ENCODE measurements around the gene FAM98B.

The FAM98B gene

GRCh38 chr15:38460543-38460942 is 6.6 kb downstream of the FAM98B start:
- in situ Hi-C loops (cut with MboI; ENCODE audit: low sequenced_read_pairs), result no loop called here

GRCh38 chr15:38461066-38461833 is 7.3 kb downstream of the FAM98B start:
- in situ Hi-C loops (cut with MboI; ENCODE audit: low sequenced_read_pairs), result no loop called here

- in situ Hi-C loops (cut with MboI; ENCODE audit: low sequenced_read_pairs), result no loop called here
Measured at GRCh38 chr15:38463893-38464292, 10.0 kb downstream of the FAM98B start.

DNA sequence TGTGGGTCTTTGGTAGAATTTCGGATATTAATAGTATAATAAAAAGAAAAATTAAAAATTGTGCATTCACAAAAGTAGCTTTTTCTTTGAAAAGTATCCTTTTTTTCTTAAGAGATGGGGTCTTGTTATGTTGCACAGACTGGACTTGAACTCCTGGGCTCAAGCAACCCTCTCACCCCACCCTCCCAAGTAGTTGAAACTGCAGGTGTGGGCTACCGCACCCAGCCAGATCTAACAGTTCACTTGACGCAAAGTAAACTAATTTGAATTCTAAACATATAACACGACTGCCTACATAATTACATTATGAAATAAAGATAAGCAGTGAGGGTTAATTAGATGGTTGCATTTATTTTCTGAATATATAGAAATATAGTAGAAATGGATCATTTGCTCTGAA is 10.7 kb downstream of the FAM98B start:
- in situ Hi-C loops (cut with MboI; ENCODE audit: low sequenced_read_pairs), result no loop called here

DNA sequence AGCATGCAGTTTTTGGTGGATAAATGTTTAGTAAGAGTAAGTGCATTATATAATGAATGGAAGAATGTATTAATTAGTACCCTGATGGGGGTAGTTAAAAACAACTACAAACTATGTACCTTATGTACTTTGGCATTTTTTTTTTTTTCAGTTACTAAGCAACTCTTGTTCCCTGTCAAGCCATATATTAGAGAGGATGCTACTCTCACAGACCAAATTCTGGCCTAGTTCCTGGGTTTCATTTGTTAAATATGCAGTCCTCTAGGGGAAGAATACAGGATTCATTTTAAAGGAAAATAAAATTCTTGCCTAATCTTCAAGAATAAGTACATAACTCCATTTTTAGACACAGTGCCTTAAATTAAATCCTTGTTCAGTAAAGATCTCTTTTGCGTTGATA is 16.9 kb downstream of the FAM98B start:
- in situ Hi-C loops (cut with MboI; ENCODE audit: low sequenced_read_pairs), result no loop called here

DNA sequence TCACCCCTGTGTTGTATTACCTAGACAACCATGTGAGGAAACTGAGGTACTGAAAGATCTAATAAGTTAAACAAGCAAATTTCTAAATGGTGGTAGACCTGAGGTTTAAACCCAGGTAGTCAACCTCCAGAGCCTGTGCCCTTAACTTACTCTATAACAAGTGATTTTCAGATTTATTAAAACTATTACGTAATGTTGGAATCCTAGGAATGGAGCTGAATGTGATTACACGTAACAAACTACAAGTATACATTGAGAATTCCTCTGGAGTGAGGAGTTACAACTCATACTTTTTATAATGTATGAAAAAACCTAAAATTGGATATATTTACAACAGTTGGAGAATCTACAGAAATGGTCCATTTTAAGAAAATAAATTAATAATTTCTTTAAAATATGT is 18.0 kb downstream of the FAM98B start:
- in situ Hi-C loops (cut with MboI; ENCODE audit: low sequenced_read_pairs), result no loop called here

DNA sequence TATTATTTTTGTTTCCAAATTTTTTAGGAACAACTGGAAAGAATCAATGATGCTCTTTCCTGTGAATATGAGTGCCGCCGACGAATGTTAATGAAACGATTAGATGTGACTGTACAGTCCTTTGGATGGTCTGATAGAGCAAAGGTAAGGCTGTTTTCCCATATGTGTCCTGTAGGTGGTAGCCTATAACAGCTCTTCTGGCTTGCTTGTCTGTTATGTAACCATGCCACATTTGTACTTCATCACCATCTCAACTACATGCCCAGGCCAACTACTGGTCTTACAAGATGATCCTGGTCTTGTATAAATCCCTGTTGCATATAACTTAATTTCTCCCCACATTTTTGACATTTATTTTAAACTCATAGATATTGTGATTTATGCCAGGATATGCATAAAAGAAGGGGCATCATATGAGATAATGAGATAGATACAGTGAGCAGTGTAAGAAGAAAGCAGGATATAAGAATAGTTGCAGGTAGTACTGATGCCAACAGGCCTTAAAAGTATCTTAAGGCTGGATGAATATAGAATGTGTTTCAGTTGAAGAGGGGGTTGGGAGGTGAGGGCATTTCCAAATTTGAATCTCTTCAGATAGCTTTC is 20.3 kb downstream of the FAM98B start:
- in situ Hi-C loops (cut with MboI; ENCODE audit: low sequenced_read_pairs), result no loop called here

- in situ Hi-C loops (cut with MboI; ENCODE audit: low sequenced_read_pairs), result no loop called here
Measured at GRCh38 chr15:38475361-38475760, 21.4 kb downstream of the FAM98B start.

DNA sequence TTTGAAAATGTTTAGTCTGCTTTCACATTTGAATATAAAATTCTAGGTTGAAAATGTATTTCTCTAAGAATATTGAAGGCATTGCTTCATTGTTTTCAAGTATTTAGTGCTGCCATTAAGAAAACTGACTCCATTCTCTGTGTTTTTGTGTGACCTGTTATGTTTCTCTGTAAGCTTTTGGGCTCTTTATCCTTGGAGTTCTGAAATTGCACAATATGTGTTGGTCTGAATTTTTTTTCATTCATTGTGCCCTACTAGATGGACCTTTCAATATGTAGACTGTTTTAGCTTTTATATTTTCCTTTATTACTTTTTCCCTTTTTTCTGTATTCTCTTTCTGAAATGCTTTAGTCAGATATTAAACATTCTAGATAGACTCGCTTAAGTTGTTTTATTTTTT is 22.2 kb downstream of the FAM98B start:
- in situ Hi-C loops (cut with MboI; ENCODE audit: low sequenced_read_pairs), result no loop called here

DNA sequence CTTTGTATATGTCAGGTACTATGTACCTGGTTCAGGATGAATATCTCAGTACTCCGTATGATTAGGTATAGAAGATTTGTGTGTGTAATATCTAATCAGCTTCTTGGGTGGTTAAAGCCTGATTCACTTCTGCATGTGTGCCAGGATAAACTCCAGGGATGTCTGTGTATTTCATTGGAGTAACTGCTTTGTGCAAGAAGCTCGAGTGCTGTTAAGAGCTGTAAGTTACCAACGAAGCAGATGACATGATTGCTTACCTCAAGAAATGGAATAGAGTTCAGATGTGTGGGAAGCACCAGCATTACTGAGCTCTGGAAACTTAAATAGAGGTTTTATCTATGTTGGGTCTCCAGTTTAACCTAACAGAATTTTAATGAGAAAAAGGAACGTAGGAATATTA is 23.7 kb downstream of the FAM98B start:
- in situ Hi-C loops (cut with MboI; ENCODE audit: low sequenced_read_pairs), result no loop called here

- in situ Hi-C loops (cut with MboI; ENCODE audit: low sequenced_read_pairs), result no loop called here
Measured at GRCh38 chr15:38479266-38479665, 25.3 kb downstream of the FAM98B start.

- in situ Hi-C loops (cut with MboI; ENCODE audit: low sequenced_read_pairs), result no loop called here
Measured at GRCh38 chr15:38479756-38480155, 25.8 kb downstream of the FAM98B start.

GRCh38 chr15:38481113-38481512 is 27.2 kb downstream of the FAM98B start:
- in situ Hi-C loops (cut with MboI; ENCODE audit: low sequenced_read_pairs), result no loop called here

GRCh38 chr15:38481761-38482160 is 27.8 kb downstream of the FAM98B start:
- in situ Hi-C loops (cut with MboI; ENCODE audit: low sequenced_read_pairs), result no loop called here

DNA sequence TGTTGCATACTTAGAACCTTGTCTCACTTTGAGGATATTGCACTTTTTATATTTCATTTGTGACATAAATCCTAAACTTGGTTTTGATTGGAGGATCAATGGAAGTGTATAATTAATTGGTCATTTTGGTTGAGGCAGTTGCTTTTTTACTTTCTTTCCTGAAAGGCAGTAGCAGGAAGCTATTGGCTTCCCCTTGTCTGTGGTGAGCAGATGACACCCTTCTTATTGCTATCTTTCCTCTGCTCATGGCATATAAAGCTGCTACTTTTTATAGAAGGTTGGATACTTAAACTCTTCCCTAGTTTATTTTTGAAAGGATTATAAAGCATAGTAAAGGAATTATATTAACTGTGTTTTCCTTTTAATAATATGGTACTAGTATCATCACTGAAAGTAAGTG is 28.6 kb downstream of the FAM98B start:
- in situ Hi-C loops (cut with MboI; ENCODE audit: low sequenced_read_pairs), result no loop called here

GRCh38 chr15:38486936-38487335 is 33.0 kb downstream of the FAM98B start:
- in situ Hi-C loops (cut with MboI; ENCODE audit: low sequenced_read_pairs), result no loop called here

GRCh38 chr15:38487378-38487777 is 33.5 kb downstream of the FAM98B start:
- in situ Hi-C loops (cut with MboI; ENCODE audit: low sequenced_read_pairs), result no loop called here

- in situ Hi-C loops (cut with MboI; ENCODE audit: low sequenced_read_pairs), result no loop called here
Measured at GRCh38 chr15:38490242-38490922, 36.5 kb downstream of the FAM98B start.

- in situ Hi-C loops (cut with MboI; ENCODE audit: low sequenced_read_pairs), result no loop called here
Measured at GRCh38 chr15:38496151-38496550, 42.2 kb downstream of the FAM98B start.

DNA sequence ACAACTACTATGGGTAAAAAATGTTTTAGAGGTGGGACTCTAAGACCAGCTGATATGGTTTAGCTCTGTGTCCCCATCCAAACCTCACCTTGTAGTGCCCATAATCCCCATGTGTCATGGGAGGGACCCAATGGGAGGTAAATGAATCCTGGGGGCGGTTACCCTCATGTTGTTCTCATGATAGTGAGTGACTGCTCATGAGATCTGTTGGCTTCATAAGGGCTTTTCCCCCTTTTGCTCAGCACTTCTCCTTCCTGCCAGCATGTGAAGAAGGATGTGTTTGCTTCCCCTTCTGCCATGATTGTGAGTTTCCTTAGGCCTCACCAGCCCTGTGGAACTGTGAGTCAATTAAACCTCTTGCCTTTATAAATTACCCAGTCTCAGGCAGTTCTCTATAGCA is 45.7 kb downstream of the FAM98B start:
- in situ Hi-C loops (cut with MboI; ENCODE audit: low sequenced_read_pairs), result no loop called here

DNA sequence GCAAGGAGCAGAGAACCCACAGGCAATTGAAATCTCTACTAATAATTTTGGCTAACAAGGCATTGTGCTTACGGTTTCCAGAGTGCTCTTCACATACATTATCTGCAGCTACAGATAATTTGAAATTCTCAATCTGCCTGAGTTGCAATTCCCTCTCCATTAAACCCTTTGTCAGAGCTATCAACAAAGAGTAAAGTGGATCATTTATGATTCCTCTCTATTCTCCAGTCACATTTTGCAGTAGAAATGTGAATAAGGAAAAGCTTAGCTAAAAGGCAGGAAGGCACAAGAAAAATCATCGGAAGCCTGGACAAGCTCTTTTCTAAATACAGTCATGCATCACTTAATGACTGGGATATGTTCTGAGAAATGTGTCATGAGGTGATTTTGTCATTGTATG is 49.6 kb downstream of the FAM98B start:
- in situ Hi-C loops (cut with MboI; ENCODE audit: low sequenced_read_pairs), result no loop called here

Data from hTERT RPE-1 (cell line).